ENCODE measurements around the gene CLIC6.
"Not testable (repeated sequence)": the region's sequence is repeated elsewhere in the genome, so short reads cannot be mapped to it uniquely, and the experiment has no call there.

Gene CLIC6

DNA sequence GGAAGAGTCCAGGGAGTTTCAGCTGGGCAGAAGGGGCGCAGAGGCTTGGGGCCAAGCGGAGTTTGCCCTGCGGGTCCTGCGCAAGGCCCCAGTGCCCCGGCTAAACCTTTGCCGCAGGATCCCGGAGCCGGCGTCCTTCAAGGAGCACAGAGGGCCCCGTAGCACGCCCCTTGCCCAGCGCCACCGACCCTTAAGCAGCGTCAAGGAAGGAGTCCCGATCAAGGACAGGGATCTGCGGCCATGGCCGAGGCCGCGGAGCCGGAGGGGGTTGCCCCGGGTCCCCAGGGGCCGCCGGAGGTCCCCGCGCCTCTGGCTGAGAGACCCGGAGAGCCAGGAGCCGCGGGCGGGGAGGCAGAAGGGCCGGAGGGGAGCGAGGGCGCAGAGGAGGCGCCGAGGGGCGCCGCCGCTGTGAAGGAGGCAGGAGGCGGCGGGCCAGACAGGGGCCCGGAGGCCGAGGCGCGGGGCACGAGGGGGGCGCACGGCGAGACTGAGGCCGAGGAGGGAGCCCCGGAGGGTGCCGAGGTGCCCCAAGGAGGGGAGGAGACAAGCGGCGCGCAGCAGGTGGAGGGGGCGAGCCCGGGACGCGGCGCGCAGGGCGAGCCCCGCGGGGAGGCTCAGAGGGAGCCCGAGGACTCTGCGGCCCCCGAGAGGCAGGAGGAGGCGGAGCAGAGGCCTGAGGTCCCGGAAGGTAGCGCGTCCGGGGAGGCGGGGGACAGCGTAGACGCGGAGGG lies 520 bp downstream of the CLIC6 start:
- Histone ChIP-seq H3K36me3 (replicated peaks in 1 of 2; ENCODE audit: control insufficient read depth in 2 of 2, insufficient read depth in 2 of 2, low read length in 2 of 2) (no peaks in the 10 kb centered on the region), H3K27me3 (ENCODE audit: control insufficient read depth in 3 of 3, insufficient read depth in 3 of 3, low read depth in 1 of 3, low read length in 3 of 3) (peaks cover 19 to 80% (median 47%) of the 10 kb centered on the region in 3 experiments)
- WGBS, 2 donors (ENCODE audit: extremely low coverage in 2 of 2, insufficient read length in 2 of 2, insufficient replicate concordance in 1 of 2) = no CpG with 5 or more reads among the region's 74 CpGs

GRCh38 chr21:34669880-34670219 lies 1.1 kb downstream of the CLIC6 start:
- not testable (repeated sequence) for H2BK12ac ChIP-seq (ENCODE audit: low read length); H2BK5ac ChIP-seq (ENCODE audit: low read length); H3K9me3 ChIP-seq (replicated peaks in 1 of 2; ENCODE audit: control insufficient read depth in 2 of 2, insufficient read depth in 1 of 2, low read depth in 1 of 2, low read length in 2 of 2); H3K23ac ChIP-seq (ENCODE audit: low read depth, low read length, poor library complexity); H4K8ac ChIP-seq (ENCODE audit: low read depth, low read length); H4K91ac ChIP-seq (ENCODE audit: low read depth, low read length, poor library complexity); H3K4me1 ChIP-seq (ENCODE audit: control insufficient read depth in 2 of 2, insufficient read depth in 1 of 2, low read depth in 1 of 2, low read length in 2 of 2); H3K36me3 ChIP-seq (replicated peaks in 1 of 2; ENCODE audit: control insufficient read depth in 2 of 2, insufficient read depth in 2 of 2, low read length in 2 of 2); H3K79me1 ChIP-seq (ENCODE audit: low read depth, low read length); H2BK120ac ChIP-seq (ENCODE audit: low read depth, low read length); H3K4ac ChIP-seq (ENCODE audit: low read length); H2AK5ac ChIP-seq (ENCODE audit: low read depth, low read length); DNase-seq (ENCODE audit: low spot score); H3K27ac ChIP-seq (replicated peaks; ENCODE audit: low read length); H3K14ac ChIP-seq (ENCODE audit: low read length)
- H3K9ac ChIP-seq (ENCODE audit: low read depth, low read length, poor library complexity) = peak overlapping the region; percentile 46
- H2BK15ac ChIP-seq (ENCODE audit: low read length) = peak overlapping the region; percentile 79
- peak overlapping the region in 1 of 2 donors; percentile 82 for H3K4me3 ChIP-seq (ENCODE audit: low read length in 2 of 2)
- H3K27me3 ChIP-seq (ENCODE audit: control insufficient read depth in 3 of 3, insufficient read depth in 3 of 3, low read depth in 1 of 3, low read length in 3 of 3) = peaks cover 19 to 83% (median 47%) of the 10 kb centered on the region in 3 experiments
- H3K18ac ChIP-seq (ENCODE audit: low read length) = peak overlapping the region; percentile 84
- WGBS, 2 donors (ENCODE audit: extremely low coverage in 2 of 2, insufficient read length in 2 of 2, insufficient replicate concordance in 1 of 2) = no CpG with 5 or more reads among the region's 46 CpGs
- peak overlapping the region; percentile 72 for H2AFZ ChIP-seq (ENCODE audit: low read length)
- peak overlapping the region; percentile 90 for H3K4me2 ChIP-seq (ENCODE audit: insufficient read depth, low read length, poor library complexity, severe bottlenecking)

More for the DNA sequence above, 520 bp downstream of the CLIC6 start:
- peak overlapping the region; percentile 90 for H3K4me2 ChIP-seq (ENCODE audit: insufficient read depth, low read length, poor library complexity, severe bottlenecking)
- peak overlapping the region; percentile 49 for H3K14ac ChIP-seq (ENCODE audit: low read length)
- H3K18ac ChIP-seq (ENCODE audit: low read length) = peak overlapping the region; percentile 84
- H3K23ac ChIP-seq (ENCODE audit: low read depth, low read length, poor library complexity) = no peak overlapping the region
- no peak overlapping the region for H2BK12ac ChIP-seq (ENCODE audit: low read length)
- DNase-seq (ENCODE audit: low spot score) = peak; percentile 18
- H3K4me1 ChIP-seq (ENCODE audit: control insufficient read depth in 2 of 2, insufficient read depth in 1 of 2, low read depth in 1 of 2, low read length in 2 of 2) = peaks cover 0 to 2% of the 10 kb centered on the region in 2 donors
- peak overlapping the region in 1 of 2 donors; percentile 81 for H3K4me3 ChIP-seq (ENCODE audit: low read length in 2 of 2)
- no peak overlapping the region for H4K91ac ChIP-seq (ENCODE audit: low read depth, low read length, poor library complexity)
- peak overlapping the region; percentile 72 for H2AFZ ChIP-seq (ENCODE audit: low read length)
- no peaks in the 10 kb centered on the region for H3K79me1 ChIP-seq (ENCODE audit: low read depth, low read length)
- peak overlapping the region; percentile 50 for H3K9ac ChIP-seq (ENCODE audit: low read depth, low read length, poor library complexity)
- no peak overlapping the region for H4K8ac ChIP-seq (ENCODE audit: low read depth, low read length)
- peaks cover 0 to 3% of the 10 kb centered on the region in 2 donors for H3K9me3 ChIP-seq (replicated peaks in 1 of 2; ENCODE audit: control insufficient read depth in 2 of 2, insufficient read depth in 1 of 2, low read depth in 1 of 2, low read length in 2 of 2)
- H2AK5ac ChIP-seq (ENCODE audit: low read depth, low read length) = no peak overlapping the region
- H3K4ac ChIP-seq (ENCODE audit: low read length) = no peak overlapping the region
- H2BK120ac ChIP-seq (ENCODE audit: low read depth, low read length) = no peak overlapping the region
- H2BK15ac ChIP-seq (ENCODE audit: low read length) = peak overlapping the region; percentile 79
- H2BK5ac ChIP-seq (ENCODE audit: low read length) = no peak overlapping the region
- no peak overlapping the region for H3K27ac ChIP-seq (replicated peaks; ENCODE audit: low read length)

- Histone ChIP-seq H3K9me3 (replicated peaks in 1 of 2; ENCODE audit: control insufficient read depth in 2 of 2, insufficient read depth in 1 of 2, low read depth in 1 of 2, low read length in 2 of 2) (peaks cover 0 to 3% of the 10 kb centered on the region in 2 donors), H4K91ac (ENCODE audit: low read depth, low read length, poor library complexity) (no peak overlapping the region), H3K4me1 (ENCODE audit: control insufficient read depth in 2 of 2, insufficient read depth in 1 of 2, low read depth in 1 of 2, low read length in 2 of 2) (peaks cover 0 to 2% of the 10 kb centered on the region in 2 donors), H3K4me3 (ENCODE audit: low read length in 2 of 2) (peak overlapping the region in 1 of 2 donors; percentile 82), H2BK120ac (ENCODE audit: low read depth, low read length) (no peak overlapping the region), H3K4ac (ENCODE audit: low read length) (no peak overlapping the region), H3K27ac (replicated peaks; ENCODE audit: low read length) (no peak overlapping the region), H4K8ac (ENCODE audit: low read depth, low read length) (no peak overlapping the region), H3K79me1 (ENCODE audit: low read depth, low read length) (no peaks in the 10 kb centered on the region), H2BK12ac (ENCODE audit: low read length) (no peak overlapping the region), H3K27me3 (ENCODE audit: control insufficient read depth in 3 of 3, insufficient read depth in 3 of 3, low read depth in 1 of 3, low read length in 3 of 3) (peaks cover 19 to 80% (median 47%) of the 10 kb centered on the region in 3 experiments), H3K4me2 (ENCODE audit: insufficient read depth, low read length, poor library complexity, severe bottlenecking) (peak overlapping the region; percentile 90), H3K36me3 (replicated peaks in 1 of 2; ENCODE audit: control insufficient read depth in 2 of 2, insufficient read depth in 2 of 2, low read length in 2 of 2) (no peaks in the 10 kb centered on the region), H2AFZ (ENCODE audit: low read length) (peak overlapping the region; percentile 72), H2BK5ac (ENCODE audit: low read length) (no peak overlapping the region), H3K18ac (ENCODE audit: low read length) (peak overlapping the region; percentile 69), H2AK5ac (ENCODE audit: low read depth, low read length) (peak overlapping the region; percentile 40), H3K14ac (ENCODE audit: low read length) (no peak overlapping the region), H3K23ac (ENCODE audit: low read depth, low read length, poor library complexity) (peak overlapping the region; percentile 31), H2BK15ac (ENCODE audit: low read length) (no peak overlapping the region), H3K9ac (ENCODE audit: low read depth, low read length, poor library complexity) (peak overlapping the region; percentile 46)
- peak; percentile 23 for DNase-seq (ENCODE audit: low spot score)
- no CpG with 5 or more reads among the region's 70 CpGs for WGBS, 2 donors (ENCODE audit: extremely low coverage in 2 of 2, insufficient read length in 2 of 2, insufficient replicate concordance in 1 of 2)
Observed at GRCh38 chr21:34670220-34670961, 1.6 kb downstream of the CLIC6 start.

DNA sequence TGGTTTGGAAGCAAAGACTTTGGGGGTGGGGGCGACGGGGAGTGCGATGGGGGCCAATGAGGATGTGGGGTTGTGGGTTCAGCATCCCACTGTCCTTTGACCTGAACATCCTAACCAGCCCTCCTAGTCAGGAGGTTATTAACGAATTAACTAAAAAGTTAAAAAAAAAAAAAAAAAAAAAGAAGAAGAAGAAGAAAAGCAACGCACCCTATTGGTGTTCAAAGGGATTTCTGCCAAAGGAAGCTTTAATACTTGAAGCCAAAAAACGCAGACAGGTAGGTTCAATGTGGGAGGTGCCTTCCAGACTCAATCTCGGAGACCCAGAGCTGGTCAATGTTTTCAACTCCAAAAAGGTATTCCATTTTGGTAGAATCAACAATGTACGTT lies 2.2 kb downstream of the CLIC6 start:
- Histone ChIP-seq H3K4me1 (ENCODE audit: control insufficient read depth in 2 of 2, insufficient read depth in 1 of 2, low read depth in 1 of 2, low read length in 2 of 2) (peaks cover 0 to 7% of the 10 kb centered on the region in 2 donors), H3K23ac (ENCODE audit: low read depth, low read length, poor library complexity) (no peak overlapping the region), H3K79me1 (ENCODE audit: low read depth, low read length) (no peaks in the 10 kb centered on the region), H2AK5ac (ENCODE audit: low read depth, low read length) (no peak overlapping the region), H4K91ac (ENCODE audit: low read depth, low read length, poor library complexity) (no peak overlapping the region), H3K18ac (ENCODE audit: low read length) (no peak overlapping the region), H2BK5ac (ENCODE audit: low read length) (no peak overlapping the region), H3K27me3 (ENCODE audit: control insufficient read depth in 3 of 3, insufficient read depth in 3 of 3, low read depth in 1 of 3, low read length in 3 of 3) (peaks cover 19 to 81% (median 47%) of the 10 kb centered on the region in 3 experiments), H3K9ac (ENCODE audit: low read depth, low read length, poor library complexity) (no peak overlapping the region), H3K9me3 (replicated peaks in 1 of 2; ENCODE audit: control insufficient read depth in 2 of 2, insufficient read depth in 1 of 2, low read depth in 1 of 2, low read length in 2 of 2) (peaks cover 0 to 3% of the 10 kb centered on the region in 2 donors), H3K4me2 (ENCODE audit: insufficient read depth, low read length, poor library complexity, severe bottlenecking) (peak overlapping the region; percentile 90), H2BK120ac (ENCODE audit: low read depth, low read length) (no peak overlapping the region), H2BK12ac (ENCODE audit: low read length) (no peak overlapping the region), H3K4me3 (ENCODE audit: low read length in 2 of 2) (no peak overlapping the region), H3K4ac (ENCODE audit: low read length) (no peak overlapping the region), H3K14ac (ENCODE audit: low read length) (no peak overlapping the region), H3K36me3 (replicated peaks in 1 of 2; ENCODE audit: control insufficient read depth in 2 of 2, insufficient read depth in 2 of 2, low read length in 2 of 2) (no peaks in the 10 kb centered on the region), H2AFZ (ENCODE audit: low read length) (no peak overlapping the region), H2BK15ac (ENCODE audit: low read length) (no peak overlapping the region), H3K27ac (replicated peaks; ENCODE audit: low read length) (no peak overlapping the region), H4K8ac (ENCODE audit: low read depth, low read length) (no peak overlapping the region)
- DNase-seq (ENCODE audit: low spot score) = no peak
- no CpG with 5 or more reads among the region's 8 CpGs for WGBS, 2 donors (ENCODE audit: extremely low coverage in 2 of 2, insufficient read length in 2 of 2, insufficient replicate concordance in 1 of 2)

All from neuronal stem cell (in vitro differentiated cells).